Pons (tissue), 1 donor: ENCODE measurements around the gene DACH1.

Source experiments
- DNase-seq: peaks from one replicate; pipeline ENCODE4 v3.0.0-alpha.2; 2016; ENCODE audit warnings: low spot score

Gene DACH1

DNA sequence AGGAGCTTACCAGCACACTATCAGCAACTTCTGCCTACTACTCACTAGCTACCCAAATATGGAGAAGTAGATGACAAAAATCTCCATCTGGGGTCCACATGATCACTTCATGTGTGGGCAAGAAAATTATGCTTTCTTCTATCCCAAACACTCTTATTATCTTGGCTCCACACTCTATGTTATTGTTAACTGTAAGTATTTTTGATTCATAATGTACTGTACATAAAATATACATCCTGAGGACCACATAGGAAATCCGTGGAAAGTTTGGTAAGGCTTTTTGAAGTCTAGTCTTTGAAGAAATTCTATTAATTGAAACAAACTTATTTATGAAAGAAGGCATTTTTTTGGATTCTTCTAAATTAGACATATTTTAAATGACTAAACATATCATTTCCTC, 378.8 kb downstream of the DACH1 start:
- no peak for DNase-seq

DNA sequence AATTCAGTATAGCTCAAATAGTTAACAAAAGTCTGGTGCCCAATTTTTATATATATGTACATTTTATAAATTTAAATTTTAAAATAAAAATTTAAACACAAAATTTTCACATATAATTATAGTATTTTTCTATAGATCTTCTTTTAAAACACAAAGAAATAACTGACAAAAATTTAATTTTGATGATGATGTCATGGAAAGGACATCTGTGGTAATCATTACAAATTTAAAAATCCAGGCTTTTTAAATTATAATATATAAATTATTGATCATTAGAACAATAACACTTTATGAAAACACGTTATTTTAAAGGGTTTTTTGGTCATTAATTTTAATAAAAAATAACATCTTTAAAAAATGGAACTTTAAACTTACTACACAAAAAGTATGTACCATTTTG, 381.1 kb downstream of the DACH1 start:
- no peak for DNase-seq

DNA sequence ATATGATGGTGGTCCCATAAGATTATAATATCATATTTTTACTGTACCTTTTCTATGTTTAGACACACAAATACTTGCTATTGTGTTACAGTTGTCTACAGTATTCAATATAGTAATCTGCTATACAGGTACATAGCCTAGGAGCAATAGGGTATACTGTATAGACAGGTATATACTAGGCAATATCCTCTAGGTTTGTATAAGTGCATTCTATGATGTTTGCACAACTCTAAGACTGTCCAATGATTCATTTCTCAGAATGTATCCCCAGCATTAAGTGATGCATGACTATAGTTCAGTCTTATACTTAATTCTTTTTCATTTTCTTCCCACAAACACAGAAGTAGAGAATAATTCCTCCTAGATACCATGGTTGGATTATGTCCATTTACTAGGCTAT, 383.3 kb downstream of the DACH1 start:
- DNase-seq = no peak

DNA sequence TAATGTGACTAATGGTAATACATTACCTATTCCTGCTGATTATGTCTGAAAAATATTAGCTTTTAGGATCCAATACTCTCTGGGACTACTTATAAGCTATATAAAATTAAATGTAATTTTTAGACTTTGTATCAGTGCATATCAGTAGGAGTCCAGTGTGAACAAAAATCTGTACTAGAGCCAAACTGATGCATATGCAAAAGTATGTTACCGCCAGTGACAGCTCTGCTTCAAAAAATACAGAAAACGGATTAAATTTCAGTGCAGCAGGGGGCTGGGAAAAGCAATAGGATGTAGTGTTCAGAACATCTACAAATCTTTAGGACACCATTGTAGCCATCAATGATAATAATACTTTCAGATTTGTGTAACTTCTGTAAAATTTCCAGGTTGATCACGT, 385.5 kb downstream of the DACH1 start:
- no peak for DNase-seq

DNA sequence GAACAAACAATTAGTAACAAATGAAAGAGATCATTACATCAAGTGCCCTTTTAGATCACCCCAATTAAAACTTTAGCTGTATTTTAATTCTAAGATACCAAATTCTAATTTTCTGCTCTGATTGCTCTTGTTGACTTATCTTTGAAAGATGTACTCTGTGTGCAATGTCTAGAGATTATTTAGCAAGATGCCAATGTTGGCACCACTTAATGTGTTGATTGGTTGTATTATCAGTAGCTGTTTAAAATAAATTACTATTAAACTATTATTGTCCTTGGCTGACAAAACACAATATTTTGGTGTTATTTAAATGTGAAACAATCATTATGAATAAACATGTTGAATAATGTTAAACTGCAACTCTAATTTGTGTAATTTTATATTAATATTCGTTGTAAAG, 386.0 kb downstream of the DACH1 start:
- DNase-seq = no peak

DNA sequence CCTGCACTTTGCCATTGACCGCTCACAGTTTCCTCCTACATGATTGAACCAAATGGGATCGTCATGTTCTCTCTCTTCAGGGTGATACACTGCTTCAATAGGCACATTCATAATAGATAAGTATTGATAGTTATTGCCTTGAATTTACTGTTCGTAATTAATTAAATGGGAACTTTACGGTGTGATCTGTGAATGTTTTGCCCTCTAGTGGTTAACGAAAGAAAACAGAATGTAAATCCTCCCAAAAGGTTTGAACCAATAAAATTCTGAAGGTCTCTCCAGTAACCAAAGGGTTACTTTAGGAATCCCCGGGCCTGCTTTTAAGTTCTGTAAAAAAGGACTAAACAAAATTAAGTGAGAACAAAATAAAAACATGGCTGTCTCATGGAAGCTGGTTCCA, 389.3 kb downstream of the DACH1 start:
- no peak for DNase-seq

DNA sequence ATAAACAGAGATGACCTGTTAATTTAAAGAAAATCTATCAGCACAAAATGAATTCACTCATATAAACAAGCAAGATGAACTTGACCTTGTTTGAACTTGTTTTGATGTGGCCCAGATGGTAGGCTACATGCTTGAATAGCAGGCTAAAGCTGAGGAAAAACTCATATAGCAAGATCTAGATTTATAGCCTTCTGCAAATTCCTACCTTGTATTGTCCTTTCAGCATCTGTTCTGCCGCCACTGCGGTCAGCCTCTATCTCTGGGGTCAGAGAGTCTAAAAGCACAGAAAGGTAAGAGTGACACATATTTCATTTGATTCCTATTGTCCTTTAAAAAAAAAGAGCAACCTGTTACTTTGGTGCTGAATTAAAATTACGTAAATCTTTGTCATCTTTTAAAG, 392.1 kb downstream of the DACH1 start:
- DNase-seq = no peak

DNA sequence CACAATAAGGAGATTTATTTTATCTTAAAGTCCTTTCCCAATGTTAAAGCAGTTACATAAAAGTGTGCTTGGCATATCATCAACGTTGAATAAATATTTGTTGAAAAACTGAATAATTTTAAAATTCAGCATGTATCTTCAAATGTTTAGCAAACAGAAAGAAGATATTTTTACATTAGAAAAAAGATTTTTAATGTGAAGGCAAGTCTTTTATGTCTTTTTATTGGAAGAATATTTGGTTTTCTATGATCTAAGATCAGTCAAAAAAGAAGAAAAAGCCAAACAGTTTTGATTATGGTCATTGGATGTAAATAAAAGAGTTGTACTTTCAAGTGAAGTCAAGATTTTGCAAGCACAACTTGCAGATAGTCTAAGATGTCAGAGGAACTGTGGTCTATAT, 397.4 kb downstream of the DACH1 start:
- no peak for DNase-seq

DNA sequence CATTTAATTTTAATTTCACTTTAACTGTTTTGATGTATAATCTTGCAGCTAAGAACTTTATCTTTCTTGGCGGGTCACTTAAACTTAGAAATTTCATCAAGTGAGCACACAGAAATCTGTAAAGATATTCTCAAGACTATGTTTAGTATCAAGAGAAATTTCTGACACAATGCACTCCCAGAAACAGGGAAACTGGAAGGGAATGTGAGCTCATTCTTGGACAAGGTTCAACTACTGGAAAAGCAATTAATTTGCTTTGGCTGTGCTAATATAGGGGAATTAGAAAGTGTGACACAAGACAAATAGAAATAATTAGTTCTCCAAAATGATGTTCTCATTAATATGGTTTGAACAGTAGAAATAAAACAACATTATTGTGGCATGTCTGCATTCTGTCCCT, 402.3 kb downstream of the DACH1 start:
- no peak for DNase-seq

DNA sequence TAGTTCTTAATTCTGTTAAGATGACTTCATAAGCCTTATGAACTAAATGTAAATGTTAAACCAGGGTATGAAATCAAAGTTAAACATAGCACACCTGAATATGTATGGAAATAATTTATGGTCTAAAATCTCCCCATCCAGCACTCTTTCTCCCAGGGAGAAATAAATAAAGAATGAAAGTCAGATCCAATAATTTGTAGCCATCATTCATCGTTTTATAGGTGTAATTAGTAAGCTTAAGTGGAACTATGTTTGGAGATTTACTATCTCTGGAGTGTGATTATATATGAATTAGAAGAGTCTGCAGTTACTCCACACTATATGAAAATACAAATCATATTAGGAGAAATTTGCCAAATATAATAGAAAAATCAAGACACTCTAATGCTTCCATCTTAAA, 405.1 kb downstream of the DACH1 start:
- DNase-seq = no peak

DNA sequence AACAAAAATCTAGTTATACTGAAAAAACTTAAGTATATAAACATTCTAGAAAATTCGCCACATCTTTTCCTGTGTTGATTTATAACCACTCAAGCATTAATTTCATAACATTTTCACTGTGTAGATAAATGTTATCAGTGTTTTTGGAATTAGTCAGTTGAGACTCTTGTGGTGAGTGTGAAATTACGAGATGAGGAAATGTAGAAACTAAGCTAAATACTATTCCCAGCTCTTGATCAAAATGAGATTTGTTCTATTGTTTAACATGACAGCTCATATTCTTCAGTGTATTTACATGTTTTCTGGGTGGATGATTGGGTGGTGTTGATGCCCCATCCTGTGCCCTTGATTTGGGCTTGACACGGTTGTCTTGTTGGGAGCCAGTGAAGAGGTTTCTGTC, 406.8 kb downstream of the DACH1 start:
- DNase-seq = no peak

DNA sequence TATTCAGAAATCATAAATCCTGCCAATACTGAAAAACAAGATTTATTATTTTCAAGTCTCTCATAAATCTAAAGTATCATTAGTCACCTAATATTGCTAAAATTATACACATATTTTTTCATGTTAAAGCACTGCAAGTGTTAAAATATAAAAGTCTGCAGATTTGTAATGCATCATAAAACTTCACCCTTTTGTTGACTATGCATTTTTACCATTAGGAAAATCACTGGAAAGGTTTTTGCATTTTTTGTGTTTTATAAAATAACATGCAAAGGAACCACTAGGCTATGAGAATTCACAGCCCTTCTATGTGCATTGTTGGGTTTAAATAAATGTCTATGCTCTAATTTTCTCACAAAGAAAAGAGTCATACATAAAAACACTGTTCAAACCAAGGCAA, 407.3 kb downstream of the DACH1 start:
- DNase-seq = no peak

DNA sequence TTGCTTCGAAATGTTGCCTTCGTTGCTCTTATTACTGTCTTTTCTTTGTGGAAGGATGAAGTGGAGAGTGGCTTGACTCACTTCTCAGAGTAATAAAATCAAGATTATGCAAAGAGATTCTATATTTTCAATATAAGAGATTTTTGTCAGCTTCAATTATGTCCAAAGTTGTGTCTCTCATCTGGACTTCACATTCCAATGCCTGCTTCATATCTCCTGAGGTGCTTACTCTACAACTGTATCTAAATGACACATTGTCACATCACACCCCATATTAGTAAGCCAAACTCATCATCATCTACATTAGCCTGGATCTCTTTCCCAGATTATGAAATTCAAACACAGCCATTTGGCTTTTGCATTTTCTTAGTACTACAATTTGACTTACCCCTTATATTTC, 409.4 kb downstream of the DACH1 start:
- no peak for DNase-seq

DNA sequence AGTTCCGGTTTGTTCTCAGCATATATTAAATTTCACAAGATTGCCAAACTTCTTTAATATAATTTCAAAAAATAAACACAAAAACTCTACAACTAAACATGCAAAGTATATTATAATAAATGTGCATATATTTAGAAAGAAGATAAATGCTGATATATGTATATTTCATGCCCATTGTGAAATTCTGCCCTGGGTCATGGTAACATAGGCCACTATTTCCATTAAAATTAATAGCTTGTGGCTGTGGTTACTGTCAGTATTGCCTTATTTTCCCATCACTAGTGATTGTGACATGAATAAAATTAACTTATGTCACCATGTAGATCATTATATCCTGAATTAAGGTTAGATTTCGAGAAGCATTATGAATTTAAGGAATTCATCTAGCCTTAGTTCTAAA, 410.9 kb downstream of the DACH1 start:
- no peak for DNase-seq

DNA sequence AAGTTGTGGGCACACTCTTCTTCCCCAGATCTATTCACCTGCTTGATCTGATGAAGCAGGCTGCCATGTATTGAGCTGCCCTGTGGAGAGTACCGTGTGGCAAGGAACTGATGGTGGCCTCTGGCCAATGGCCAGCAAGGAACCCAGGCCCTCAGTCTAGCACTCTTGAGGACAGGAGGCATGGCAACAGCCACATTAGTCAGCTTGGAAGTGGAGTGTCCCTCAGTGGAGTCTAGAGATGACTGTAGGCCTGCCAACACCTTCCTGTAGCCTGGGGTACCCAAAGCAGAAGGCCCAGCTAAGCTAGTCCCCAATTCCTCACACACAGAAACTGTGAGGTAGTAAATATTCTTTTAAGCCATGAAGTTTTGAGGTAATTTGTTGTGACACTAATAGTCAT, 412.5 kb downstream of the DACH1 start:
- DNase-seq = no peak

DNA sequence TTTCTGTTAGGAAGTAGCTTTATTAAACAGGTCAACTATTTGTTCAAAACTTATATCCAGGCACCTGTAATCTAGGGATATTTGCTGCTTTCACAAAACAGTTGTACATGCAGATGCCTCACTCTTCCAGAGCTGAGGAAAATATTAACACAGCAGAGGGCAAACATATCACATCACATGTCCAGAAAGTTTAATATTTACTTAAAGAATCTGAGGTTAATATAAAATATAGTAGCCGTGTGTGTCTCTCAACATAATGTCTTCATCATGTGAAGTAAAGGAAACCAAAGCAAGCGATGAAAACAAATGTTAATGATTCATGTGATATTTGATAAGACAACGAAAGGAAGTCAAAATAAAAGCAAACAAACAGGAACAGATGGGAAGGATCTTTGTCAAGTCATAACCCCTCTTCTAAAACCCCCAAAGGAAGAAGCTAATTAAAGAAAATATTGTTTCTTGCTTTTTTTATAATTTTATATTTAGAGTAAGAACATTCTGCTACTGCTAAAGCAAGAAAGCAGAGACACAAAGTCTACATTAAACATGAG, 418.8 kb downstream of the DACH1 start:
- DNase-seq = no peak

DNA sequence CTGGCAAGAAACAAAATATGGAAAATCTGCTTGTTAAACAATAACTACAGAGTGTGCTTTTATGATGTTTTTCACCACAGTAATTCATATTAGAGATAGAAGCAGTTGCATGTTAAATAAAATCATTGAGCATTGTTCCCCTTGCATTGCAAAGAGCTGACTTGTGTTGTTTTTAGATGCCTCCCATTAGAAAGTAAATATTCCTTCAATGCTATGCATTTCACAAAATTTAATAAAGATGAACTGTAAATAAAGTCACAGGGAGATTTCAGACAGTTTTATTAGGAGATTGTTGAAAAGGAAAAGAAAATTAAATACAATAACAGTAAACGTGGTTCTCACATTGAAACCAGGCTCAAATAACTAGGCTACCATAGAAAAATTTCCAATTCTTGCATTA, 429.3 kb downstream of the DACH1 start:
- DNase-seq = no peak

DNA sequence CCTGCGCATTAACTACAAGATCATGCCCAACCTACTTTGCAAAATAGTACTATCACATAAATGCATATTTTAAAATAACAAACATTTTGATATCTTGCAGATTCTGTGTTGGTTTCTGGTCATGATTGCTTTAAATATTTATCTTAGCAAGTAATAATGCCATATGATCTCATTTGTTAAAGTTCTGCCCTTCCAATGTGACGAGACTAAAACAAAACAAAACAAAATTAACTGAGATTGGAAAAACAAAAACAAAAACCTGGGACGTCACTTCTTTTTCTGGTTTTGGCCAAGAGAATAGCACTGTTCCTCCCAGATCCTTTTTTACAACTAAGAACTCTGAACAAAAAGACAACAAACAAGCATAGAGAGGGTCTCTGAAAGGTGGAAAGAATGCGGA, 436.3 kb downstream of the DACH1 start:
- no peak for DNase-seq

DNA sequence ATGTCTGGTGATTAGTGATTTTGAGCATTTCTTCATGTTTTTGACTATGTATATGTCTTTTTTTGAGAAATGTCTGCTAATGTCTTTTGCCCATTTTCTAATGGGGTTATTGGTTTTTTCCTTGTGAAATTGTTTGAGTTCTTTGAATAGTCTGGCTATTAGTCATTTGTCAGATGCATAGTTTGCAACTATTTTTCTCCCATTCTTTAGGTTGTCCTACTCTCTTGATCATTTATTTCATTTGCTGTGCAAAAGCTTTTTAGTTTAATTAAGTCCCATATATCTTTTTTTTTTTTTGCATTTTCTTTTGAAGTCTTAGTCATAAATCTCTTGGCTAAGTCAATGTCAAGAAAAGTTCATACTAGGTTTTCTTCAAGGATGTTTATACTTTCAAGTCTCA, 449.8 kb downstream of the DACH1 start:
- DNase-seq = no peak

DNA sequence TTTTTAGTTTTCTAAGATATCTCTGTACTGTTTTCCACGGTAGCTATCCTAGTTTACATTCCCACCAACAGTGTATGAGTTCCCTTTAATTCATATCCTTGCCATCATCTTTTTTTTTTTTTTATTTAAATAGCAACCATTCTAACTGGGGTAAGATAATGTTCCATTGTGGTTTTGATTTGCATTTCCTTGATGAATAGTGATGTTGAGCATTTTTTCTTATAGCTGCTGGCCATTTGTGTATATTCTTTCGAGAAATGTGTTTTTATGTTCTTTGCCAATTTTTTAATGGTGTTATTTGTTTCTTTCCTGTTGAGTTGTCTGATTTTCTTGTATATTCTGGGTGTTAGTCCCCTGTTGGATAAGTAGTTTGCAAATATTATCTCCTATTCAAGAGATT, 454.8 kb downstream of the DACH1 start:
- DNase-seq = no peak

DNA sequence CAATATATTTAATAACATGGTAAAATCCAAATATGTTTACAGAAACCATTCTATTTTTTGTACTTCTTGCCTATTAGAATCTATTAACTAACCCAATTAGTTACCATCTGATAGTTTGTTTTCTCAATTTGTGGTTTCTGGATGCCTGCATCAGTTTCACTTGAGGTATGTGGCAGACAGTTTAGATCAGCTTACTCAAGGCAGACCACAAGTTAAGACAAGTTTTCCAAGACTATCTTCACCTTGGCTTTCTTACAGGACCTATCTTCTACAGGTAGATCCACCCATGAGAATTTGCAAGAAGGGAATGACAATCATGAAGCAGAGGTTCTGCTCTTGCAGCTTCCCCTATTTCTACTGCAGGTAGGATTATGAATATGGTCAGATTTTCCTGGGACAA, 458.6 kb downstream of the DACH1 start:
- no peak for DNase-seq

DNA sequence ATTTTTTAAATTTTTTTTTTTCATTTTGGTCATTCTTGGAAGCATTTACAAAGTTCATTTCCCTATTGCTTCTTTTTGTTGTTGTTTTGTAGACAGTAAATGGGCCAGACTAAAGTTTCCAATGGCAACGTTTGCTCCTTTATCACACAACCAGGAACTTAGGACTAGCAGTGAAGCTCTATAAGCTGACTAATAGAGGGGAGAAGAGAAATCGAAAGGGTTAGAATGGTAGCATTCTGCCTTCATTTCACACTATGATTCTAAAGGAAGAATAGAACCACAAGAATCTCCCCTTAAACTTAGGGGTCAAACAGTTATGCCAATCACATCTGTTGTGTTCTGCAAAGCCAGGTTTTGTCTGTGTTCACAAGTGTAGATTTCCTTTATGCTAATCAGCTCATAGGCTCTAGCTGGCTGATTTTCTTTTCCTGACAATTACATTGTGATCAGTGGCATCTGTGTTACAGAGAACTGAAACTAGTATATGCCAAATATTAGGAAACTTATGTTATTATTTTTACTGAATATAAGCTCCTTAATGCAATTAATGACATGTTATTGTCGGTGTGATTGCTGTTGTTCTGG, 467.3 kb downstream of the DACH1 start:
- DNase-seq = no peak

DNA sequence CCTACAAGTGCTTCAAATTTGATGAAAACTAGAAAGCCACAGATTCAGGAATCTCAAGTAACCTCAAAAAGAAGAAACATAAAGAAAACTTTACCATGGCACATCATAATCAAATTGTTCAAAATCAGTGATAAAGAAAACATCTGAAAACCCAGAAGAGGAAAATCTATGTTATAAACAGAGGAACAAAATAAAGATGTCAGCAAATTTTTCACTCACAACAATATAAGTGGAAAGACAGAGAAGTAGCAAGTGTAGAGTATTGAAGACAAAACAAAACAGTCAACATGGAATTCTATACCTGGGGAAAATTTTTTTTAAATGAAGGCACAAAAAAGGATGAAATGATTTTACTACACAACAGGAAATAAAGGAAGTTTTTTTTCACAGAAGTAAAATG, 470.9 kb downstream of the DACH1 start:
- DNase-seq = no peak

DNA sequence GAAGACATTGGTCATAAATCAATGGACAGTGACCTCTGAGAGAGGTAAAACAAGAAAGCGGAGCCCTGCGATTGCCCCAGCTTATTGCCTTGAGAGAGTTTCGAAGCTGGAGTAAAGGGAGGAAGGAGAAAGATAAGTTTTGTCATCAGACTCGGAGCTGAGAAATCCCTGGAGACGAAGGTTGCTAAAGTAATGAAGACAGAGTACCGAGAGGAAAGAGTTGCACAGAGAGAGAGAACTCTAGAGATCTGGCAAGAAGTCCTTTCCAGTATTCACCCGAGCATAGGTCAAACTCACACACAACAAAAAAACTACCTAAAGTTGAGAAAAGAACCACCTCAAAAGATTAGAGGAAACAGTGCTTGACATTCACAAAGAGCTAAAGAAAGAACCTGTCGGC, 472.0 kb downstream of the DACH1 start:
- DNase-seq = no peak

DNA sequence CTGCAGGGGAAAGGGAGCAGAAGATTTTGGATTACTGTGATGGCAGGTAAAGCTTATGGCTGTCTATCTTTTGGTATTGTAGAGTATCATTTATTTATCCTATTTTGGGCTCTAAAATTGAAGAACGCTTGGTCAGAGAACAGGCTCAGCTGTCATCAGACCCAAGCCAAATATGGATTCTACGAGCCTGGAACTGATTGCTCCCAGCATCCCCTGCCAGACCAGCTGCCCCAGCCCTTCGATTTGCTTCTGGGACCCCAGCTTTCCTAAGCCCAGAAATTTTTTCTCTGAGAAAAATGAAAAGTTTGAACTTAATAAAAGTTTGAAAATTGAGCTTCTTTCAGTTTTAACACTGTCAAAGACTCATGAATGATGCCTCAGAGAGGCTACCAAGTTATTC, 472.8 kb downstream of the DACH1 start:
- DNase-seq = no peak
